Measurements from ENCODE around the gene SHANK3. TPM values are rescaled to one million over a fixed set of nuclear protein-coding genes. Genes with fewer than 3 reads are reported as not detected.

Gene SHANK3
- total RNA-seq, 2 experiments from 2014 or later = 0.15 TPM; not detected in 1

- DNase-seq (ENCODE audit: low spot score) = no peak
- Histone ChIP-seq H2AFZ (ENCODE audit: low read length) (no peak overlapping the region), H3K4me3 (ENCODE audit: low read depth, low read length, poor library complexity, severe bottlenecking) (no peak overlapping the region), H3K4me2 (ENCODE audit: low read length) (no peak overlapping the region), H4K20me1 (ENCODE audit: insufficient read depth, low read length) (no peaks in the 10 kb centered on the region), H3K4me1 (ENCODE audit: insufficient read depth, low read length, poor library complexity, severe bottlenecking) (no peaks in the 10 kb centered on the region), H3K36me3 (ENCODE audit: insufficient read depth, low read length) (no peaks in the 10 kb centered on the region), H3K9me2 (ENCODE audit: insufficient read depth, low read length) (no peaks in the 10 kb centered on the region), H3K9me3 (ENCODE audit: low read length) (no peaks in the 10 kb centered on the region), H3K27ac (ENCODE audit: low read depth, low read length, poor library complexity, severe bottlenecking) (no peak overlapping the region), H3K79me2 (ENCODE audit: insufficient read depth, low read depth, low read length) (no peaks in the 10 kb centered on the region)
- no peak for TF ChIP-seq CTCF (conservative IDR thresholded peaks at IDR 0.05; ENCODE audit: low read length)
- no peak for TF ChIP-seq EZH2phosphoT487 (IDR thresholded peaks at IDR 0.05; ENCODE audit: borderline replicate concordance, low read depth, low read length)
- BruUV-seq (replicated peaks) = no TSS peak
- CTCF ChIA-PET (ENCODE audit: unreplicated experiment) = no interaction called here
- intact Hi-C loops (cut with micrococcal nuclease; ENCODE audit: unreplicated experiment) = no loop called here
- POLR2A ChIA-PET = no interaction called here
These were observed 25.3 kb downstream of the SHANK3 start for GRCh38 chr22:50697667-50698506.

GRCh38 chr22:50698546-50698945, 25.9 kb downstream of the SHANK3 start:
- Histone ChIP-seq H3K4me1 (ENCODE audit: insufficient read depth, low read length, poor library complexity, severe bottlenecking) (no peaks in the 10 kb centered on the region), H3K4me3 (ENCODE audit: low read depth, low read length, poor library complexity, severe bottlenecking) (no peak overlapping the region), H3K9me2 (ENCODE audit: insufficient read depth, low read length) (no peaks in the 10 kb centered on the region), H4K20me1 (ENCODE audit: insufficient read depth, low read length) (no peaks in the 10 kb centered on the region), H3K9me3 (ENCODE audit: low read length) (no peaks in the 10 kb centered on the region), H3K27ac (ENCODE audit: low read depth, low read length, poor library complexity, severe bottlenecking) (no peak overlapping the region), H3K36me3 (ENCODE audit: insufficient read depth, low read length) (no peaks in the 10 kb centered on the region), H3K4me2 (ENCODE audit: low read length) (no peak overlapping the region), H2AFZ (ENCODE audit: low read length) (no peak overlapping the region), H3K79me2 (ENCODE audit: insufficient read depth, low read depth, low read length) (no peaks in the 10 kb centered on the region)
- no TSS peak for BruUV-seq (replicated peaks)
- POLR2A ChIA-PET = no interaction called here
- DNase-seq (ENCODE audit: low spot score) = no peak
- TF ChIP-seq EZH2phosphoT487 (IDR thresholded peaks at IDR 0.05; ENCODE audit: borderline replicate concordance, low read depth, low read length) = no peak
- no peak for TF ChIP-seq CTCF (conservative IDR thresholded peaks at IDR 0.05; ENCODE audit: low read length)
- CTCF ChIA-PET (ENCODE audit: unreplicated experiment) = no interaction called here
- intact Hi-C loops (cut with micrococcal nuclease; ENCODE audit: unreplicated experiment) = no loop called here

GRCh38 chr22:50699001-50699755, 26.6 kb downstream of the SHANK3 start:
- no peak for TF ChIP-seq EZH2phosphoT487 (IDR thresholded peaks at IDR 0.05; ENCODE audit: borderline replicate concordance, low read depth, low read length)
- no peak for TF ChIP-seq CTCF (conservative IDR thresholded peaks at IDR 0.05; ENCODE audit: low read length)
- H3K4me1 ChIP-seq (ENCODE audit: insufficient read depth, low read length, poor library complexity, severe bottlenecking) = no peaks in the 10 kb centered on the region
- POLR2A ChIA-PET = no interaction called here
- no TSS peak for BruUV-seq (replicated peaks)
- no peak overlapping the region for H3K27ac ChIP-seq (ENCODE audit: low read depth, low read length, poor library complexity, severe bottlenecking)
- H3K79me2 ChIP-seq (ENCODE audit: insufficient read depth, low read depth, low read length) = no peaks in the 10 kb centered on the region
- H3K4me2 ChIP-seq (ENCODE audit: low read length) = no peak overlapping the region
- intact Hi-C loops (cut with micrococcal nuclease; ENCODE audit: unreplicated experiment) = no loop called here
- H3K9me2 ChIP-seq (ENCODE audit: insufficient read depth, low read length) = no peaks in the 10 kb centered on the region
- H2AFZ ChIP-seq (ENCODE audit: low read length) = no peak overlapping the region
- no peaks in the 10 kb centered on the region for H3K36me3 ChIP-seq (ENCODE audit: insufficient read depth, low read length)
- H3K9me3 ChIP-seq (ENCODE audit: low read length) = no peaks in the 10 kb centered on the region
- no peak for DNase-seq (ENCODE audit: low spot score)
- CTCF ChIA-PET (ENCODE audit: unreplicated experiment) = no interaction called here
- no peak overlapping the region for H3K4me3 ChIP-seq (ENCODE audit: low read depth, low read length, poor library complexity, severe bottlenecking)
- H4K20me1 ChIP-seq (ENCODE audit: insufficient read depth, low read length) = no peaks in the 10 kb centered on the region

All from OCI-LY7 (cell line).